Measurements from ENCODE around the gene TMEM120B. TPM values are rescaled to one million over a fixed set of nuclear protein-coding genes. Genes with fewer than 3 reads are reported as not detected.

TMEM120B gene
- total and polyA plus RNA-seq, 2 of the 13 experiments (the other 11 are each of a cell fraction or from before 2014, with no cell fraction given): 7.1 to 12.9 TPM

DNA sequence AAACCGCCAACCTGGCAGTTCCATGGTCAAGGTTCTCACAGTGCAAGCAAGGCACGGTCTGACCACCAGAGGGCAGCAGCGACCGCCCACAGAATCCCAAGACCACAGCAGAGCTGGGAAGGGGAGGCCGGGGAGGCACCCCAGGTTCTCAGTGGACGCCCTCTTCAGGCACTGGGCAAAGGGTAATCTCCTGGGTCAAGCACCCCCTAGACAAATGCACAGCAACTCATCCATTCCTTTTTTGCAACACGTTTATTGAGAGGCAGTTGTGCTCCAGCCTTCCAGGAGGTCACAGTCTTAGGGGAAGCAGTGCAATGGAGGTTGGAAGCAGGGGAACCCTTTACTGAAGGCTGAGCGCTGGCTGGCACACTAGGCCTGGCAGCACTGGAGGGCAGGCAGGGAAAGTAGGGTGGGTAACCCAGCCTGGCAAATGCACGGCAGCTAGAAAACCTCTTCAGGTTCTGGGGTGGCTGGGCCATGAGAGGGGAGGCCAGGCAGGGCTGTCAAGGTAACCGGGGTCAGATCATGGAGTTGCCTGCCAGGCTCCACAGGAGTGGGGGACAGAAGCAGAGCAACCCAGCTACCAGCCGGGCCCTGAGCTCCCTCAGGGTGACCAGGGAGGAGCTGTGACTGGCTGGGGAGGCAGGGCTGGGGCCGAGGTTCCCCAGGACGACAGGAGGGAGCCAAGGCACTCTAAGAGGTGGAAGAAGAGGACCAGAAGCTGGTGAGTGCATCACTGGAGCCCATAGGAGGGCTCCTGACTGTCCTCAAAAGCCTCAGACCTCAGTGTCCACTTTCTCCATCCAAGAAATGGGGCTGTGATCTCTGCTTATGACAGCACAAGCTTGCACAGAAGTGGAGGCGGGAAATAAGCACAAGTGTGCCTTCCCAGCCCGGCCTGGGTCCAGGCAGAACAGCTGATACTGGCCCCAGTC is 82.7 kb downstream of the TMEM120B start (continued):
- TF ChIP-seq ZNF724P (CRISPR knock-in tag; IDR thresholded peaks at IDR 0.05; ENCODE audit: borderline replicate concordance) (no peak), RARG (CRISPR knock-in tag; IDR thresholded peaks at IDR 0.05; ENCODE audit: low read depth) (no peak), ZKSCAN5 (CRISPR knock-in tag; IDR thresholded peaks at IDR 0.05) (no peak), ZMYM3 (CRISPR knock-in tag; IDR thresholded peaks at IDR 0.05) (no peak), TCF12 (IDR thresholded peaks at IDR 0.05) (no peak), TCF12 (CRISPR knock-in tag; IDR thresholded peaks at IDR 0.05) (no peak), RBFOX2 (IDR thresholded peaks at IDR 0.05; ENCODE audit: low read depth, low read length) (no peak; the same call in 1 of the 2 replicates), SP140L (CRISPR knock-in tag; IDR thresholded peaks at IDR 0.05; ENCODE audit: borderline replicate concordance) (no peak; the same call in 1 of the 2 replicates), JUNB (CRISPR knock-in tag; IDR thresholded peaks at IDR 0.05; ENCODE audit: borderline replicate concordance) (no peak), ZNF274 (CRISPR knock-in tag; IDR thresholded peaks at IDR 0.05) (no peak), ELF4 (CRISPR knock-in tag; IDR thresholded peaks at IDR 0.05; ENCODE audit: borderline replicate concordance) (no peak), ZNF713 (CRISPR knock-in tag; IDR thresholded peaks at IDR 0.05) (no peak)
- TF ChIP-seq, protein P1, sequence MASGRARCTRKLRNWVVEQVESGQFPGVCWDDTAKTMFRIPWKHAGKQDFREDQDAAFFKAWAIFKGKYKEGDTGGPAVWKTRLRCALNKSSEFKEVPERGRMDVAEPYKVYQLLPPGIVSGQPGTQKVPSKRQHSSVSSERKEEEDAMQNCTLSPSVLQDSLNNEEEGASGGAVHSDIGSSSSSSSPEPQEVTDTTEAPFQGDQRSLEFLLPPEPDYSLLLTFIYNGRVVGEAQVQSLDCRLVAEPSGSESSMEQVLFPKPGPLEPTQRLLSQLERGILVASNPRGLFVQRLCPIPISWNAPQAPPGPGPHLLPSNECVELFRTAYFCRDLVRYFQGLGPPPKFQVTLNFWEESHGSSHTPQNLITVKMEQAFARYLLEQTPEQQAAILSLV (CRISPR knock-in tag; IDR thresholded peaks at IDR 0.05; ENCODE audit: borderline replicate concordance): 0 out of 2 replicates have a peak, but pooled peaks have one; percentile 14
- TF ChIP-seq, protein P2, sequence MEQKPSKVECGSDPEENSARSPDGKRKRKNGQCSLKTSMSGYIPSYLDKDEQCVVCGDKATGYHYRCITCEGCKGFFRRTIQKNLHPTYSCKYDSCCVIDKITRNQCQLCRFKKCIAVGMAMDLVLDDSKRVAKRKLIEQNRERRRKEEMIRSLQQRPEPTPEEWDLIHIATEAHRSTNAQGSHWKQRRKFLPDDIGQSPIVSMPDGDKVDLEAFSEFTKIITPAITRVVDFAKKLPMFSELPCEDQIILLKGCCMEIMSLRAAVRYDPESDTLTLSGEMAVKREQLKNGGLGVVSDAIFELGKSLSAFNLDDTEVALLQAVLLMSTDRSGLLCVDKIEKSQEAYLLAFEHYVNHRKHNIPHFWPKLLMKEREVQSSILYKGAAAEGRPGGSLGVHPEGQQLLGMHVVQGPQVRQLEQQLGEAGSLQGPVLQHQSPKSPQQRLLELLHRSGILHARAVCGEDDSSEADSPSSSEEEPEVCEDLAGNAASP (CRISPR knock-in tag; IDR thresholded peaks at IDR 0.05; ENCODE audit: borderline replicate concordance): 0 out of 2 replicates have a peak, but pooled peaks have one; percentile 38
- TF ChIP-seq, protein P3, sequence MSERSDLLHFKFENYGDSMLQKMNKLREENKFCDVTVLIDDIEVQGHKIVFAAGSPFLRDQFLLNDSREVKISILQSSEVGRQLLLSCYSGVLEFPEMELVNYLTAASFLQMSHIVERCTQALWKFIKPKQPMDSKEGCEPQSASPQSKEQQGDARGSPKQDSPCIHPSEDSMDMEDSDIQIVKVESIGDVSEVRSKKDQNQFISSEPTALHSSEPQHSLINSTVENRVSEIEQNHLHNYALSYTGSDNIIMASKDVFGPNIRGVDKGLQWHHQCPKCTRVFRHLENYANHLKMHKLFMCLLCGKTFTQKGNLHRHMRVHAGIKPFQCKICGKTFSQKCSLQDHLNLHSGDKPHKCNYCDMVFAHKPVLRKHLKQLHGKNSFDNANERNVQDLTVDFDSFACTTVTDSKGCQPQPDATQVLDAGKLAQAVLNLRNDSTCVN (CRISPR knock-in tag; IDR thresholded peaks at IDR 0.05; ENCODE audit: borderline replicate concordance): no peak
- TF ChIP-seq, protein P4, sequence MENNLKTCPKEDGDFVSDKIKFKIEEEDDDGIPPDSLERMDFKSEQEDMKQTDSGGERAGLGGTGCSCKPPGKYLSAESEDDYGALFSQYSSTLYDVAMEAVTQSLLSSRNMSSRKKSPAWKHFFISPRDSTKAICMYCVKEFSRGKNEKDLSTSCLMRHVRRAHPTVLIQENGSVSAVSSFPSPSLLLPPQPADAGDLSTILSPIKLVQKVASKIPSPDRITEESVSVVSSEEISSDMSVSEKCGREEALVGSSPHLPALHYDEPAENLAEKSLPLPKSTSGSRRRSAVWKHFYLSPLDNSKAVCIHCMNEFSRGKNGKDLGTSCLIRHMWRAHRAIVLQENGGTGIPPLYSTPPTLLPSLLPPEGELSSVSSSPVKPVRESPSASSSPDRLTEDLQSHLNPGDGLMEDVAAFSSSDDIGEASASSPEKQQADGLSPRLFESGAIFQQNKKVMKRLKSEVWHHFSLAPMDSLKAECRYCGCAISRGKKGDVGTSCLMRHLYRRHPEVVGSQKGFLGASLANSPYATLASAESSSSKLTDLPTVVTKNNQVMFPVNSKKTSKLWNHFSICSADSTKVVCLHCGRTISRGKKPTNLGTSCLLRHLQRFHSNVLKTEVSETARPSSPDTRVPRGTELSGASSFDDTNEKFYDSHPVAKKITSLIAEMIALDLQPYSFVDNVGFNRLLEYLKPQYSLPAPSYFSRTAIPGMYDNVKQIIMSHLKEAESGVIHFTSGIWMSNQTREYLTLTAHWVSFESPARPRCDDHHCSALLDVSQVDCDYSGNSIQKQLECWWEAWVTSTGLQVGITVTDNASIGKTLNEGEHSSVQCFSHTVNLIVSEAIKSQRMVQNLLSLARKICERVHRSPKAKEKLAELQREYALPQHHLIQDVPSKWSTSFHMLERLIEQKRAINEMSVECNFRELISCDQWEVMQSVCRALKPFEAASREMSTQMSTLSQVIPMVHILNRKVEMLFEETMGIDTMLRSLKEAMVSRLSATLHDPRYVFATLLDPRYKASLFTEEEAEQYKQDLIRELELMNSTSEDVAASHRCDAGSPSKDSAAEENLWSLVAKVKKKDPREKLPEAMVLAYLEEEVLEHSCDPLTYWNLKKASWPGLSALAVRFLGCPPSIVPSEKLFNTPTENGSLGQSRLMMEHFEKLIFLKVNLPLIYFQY (CRISPR knock-in tag; IDR thresholded peaks at IDR 0.05; ENCODE audit: borderline replicate concordance): no peak
- TF ChIP-seq, protein P5, sequence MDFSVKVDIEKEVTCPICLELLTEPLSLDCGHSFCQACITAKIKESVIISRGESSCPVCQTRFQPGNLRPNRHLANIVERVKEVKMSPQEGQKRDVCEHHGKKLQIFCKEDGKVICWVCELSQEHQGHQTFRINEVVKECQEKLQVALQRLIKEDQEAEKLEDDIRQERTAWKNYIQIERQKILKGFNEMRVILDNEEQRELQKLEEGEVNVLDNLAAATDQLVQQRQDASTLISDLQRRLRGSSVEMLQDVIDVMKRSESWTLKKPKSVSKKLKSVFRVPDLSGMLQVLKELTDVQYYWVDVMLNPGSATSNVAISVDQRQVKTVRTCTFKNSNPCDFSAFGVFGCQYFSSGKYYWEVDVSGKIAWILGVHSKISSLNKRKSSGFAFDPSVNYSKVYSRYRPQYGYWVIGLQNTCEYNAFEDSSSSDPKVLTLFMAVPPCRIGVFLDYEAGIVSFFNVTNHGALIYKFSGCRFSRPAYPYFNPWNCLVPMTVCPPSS (IDR thresholded peaks at IDR 0.05): no peak
- TF ChIP-seq, protein P6, sequence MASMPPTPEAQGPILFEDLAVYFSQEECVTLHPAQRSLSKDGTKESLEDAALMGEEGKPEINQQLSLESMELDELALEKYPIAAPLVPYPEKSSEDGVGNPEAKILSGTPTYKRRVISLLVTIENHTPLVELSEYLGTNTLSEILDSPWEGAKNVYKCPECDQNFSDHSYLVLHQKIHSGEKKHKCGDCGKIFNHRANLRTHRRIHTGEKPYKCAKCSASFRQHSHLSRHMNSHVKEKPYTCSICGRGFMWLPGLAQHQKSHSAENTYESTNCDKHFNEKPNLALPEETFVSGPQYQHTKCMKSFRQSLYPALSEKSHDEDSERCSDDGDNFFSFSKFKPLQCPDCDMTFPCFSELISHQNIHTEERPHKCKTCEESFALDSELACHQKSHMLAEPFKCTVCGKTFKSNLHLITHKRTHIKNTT (CRISPR knock-in tag; IDR thresholded peaks at IDR 0.05): no peak
